HL-60 (cell line): Measurements from ENCODE around the gene FAM20A.

Experiments
- DNase-seq, 2 experiments: peaks; one replicate each; pipeline ENCODE4 v3.0.0-alpha.2; 2010 to 2020; ENCODE audit warnings: low read depth in 1 of 2, low spot score in 1 of 2
- H3K27ac ChIP-seq: fragments of 250-450 bp; sonication (Bioruptor Pico); replicated peaks from 2 replicates; pipeline ENCODE4 v1.5.1; 2020; ENCODE audit warnings: mild to moderate bottlenecking, moderate library complexity
- H3K27me3 ChIP-seq: fragments of 250-450 bp; sonication (Bioruptor Pico); 2 replicates; pipeline ENCODE4 v1.5.1; 2021; ENCODE audit warnings: mild to moderate bottlenecking, moderate library complexity; ENCODE audit not compliant: insufficient read depth, poor library complexity, severe bottlenecking
- H3K4me3 ChIP-seq: replicated peaks from 2 replicates; pipeline ENCODE4 v1.5.1; 2011; ENCODE audit warnings: mild to moderate bottlenecking, control low read depth, low read length; ENCODE audit not compliant: insufficient read depth
- CTCF ChIP-seq: IDR thresholded peaks from one replicate; pipeline ENCODE4 v1.5.1; 2011; ENCODE audit warnings: low read length, control low read depth, inconsistent platforms; ENCODE audit not compliant: insufficient read depth
- GABPA ChIP-seq: IDR thresholded peaks from 2 replicates; pipeline ENCODE4 v1.6.1; 2012; ENCODE audit warnings: low read depth
- POLR2AphosphoS5 ChIP-seq: IDR thresholded peaks from 2 replicates; pipeline ENCODE4 v1.6.1; 2012; ENCODE audit warnings: low read depth
- REST ChIP-seq: IDR thresholded peaks from 2 replicates; pipeline ENCODE4 v1.6.1; 2012; ENCODE audit warnings: low read depth; ENCODE audit not compliant: insufficient replicate concordance
- SPI1 ChIP-seq: IDR thresholded peaks from 2 replicates; pipeline ENCODE4 v1.6.1; 2012; ENCODE audit warnings: low read depth, mild to moderate bottlenecking, borderline replicate concordance

FAM20A gene

GRCh38 chr17:68535922-68536321 lies 65.2 kb downstream of the FAM20A start:
- TF ChIP-seq SPI1: no peak
- TF ChIP-seq CTCF: no peak
- TF ChIP-seq GABPA: no peak
- TF ChIP-seq POLR2AphosphoS5: no peak
- TF ChIP-seq REST: no peak
- Histone ChIP-seq H3K27ac (no peak overlapping the region), H3K4me3 (no peak overlapping the region), H3K27me3 (no peaks in the 10 kb centered on the region)
- no peak for DNase-seq

- DNase-seq: no peak
- TF ChIP-seq SPI1: no peak
- no peak for TF ChIP-seq CTCF
- no peak for TF ChIP-seq POLR2AphosphoS5
- TF ChIP-seq GABPA: no peak
- no peak for TF ChIP-seq REST
- no peak overlapping the region for H3K27ac ChIP-seq
- H3K4me3 ChIP-seq: no peak overlapping the region
- H3K27me3 ChIP-seq: no peaks in the 10 kb centered on the region
Measured at GRCh38 chr17:68534695-68535088, 66.5 kb downstream of the FAM20A start.

- Histone ChIP-seq H3K27me3 (no peaks in the 10 kb centered on the region), H3K27ac (no peak overlapping the region), H3K4me3 (no peak overlapping the region)
- no peak for TF ChIP-seq POLR2AphosphoS5
- no peak for TF ChIP-seq SPI1
- TF ChIP-seq GABPA: no peak
- TF ChIP-seq CTCF: no peak
- TF ChIP-seq REST: no peak
- DNase-seq: no peak
Measured at GRCh38 chr17:68533887-68534694, 67.1 kb downstream of the FAM20A start.
